ENCODE data around the gene AJAP1. TPM values are rescaled to one million over a fixed set of nuclear protein-coding genes. Genes with fewer than 3 reads are reported as not detected.

Gene AJAP1
- total and polyA plus RNA-seq, 2 of the 8 experiments (the other 6 are each of a cell fraction or from before 2014, with no cell fraction given), result 1.9 to 6.2 TPM

GRCh38 chr1:4614371-4615137 is 39.9 kb upstream of the AJAP1 start:
- Histone ChIP-seq H4K8ac (ENCODE audit: extremely low read depth, insufficient read depth, low read length) (no peak overlapping the region), H2BK5ac (ENCODE audit: low read depth, low read length) (no peak overlapping the region), H3K23me2 (ENCODE audit: low read depth, low read length) (no peaks in the 10 kb centered on the region), H3K14ac (ENCODE audit: insufficient read length) (no peak overlapping the region), H3K36me3 (ENCODE audit: control insufficient read depth in 2 of 4, insufficient read depth in 4 of 4, low read length in 3 of 4) (no peaks in the 10 kb centered on the region), H3K4me2 (ENCODE audit: insufficient read depth in 1 of 2, low read depth in 2 of 2, low read length in 2 of 2) (no peak overlapping the region), H3K18ac (ENCODE audit: extremely low read depth, low read length) (no peak overlapping the region), H2AK5ac (ENCODE audit: low read depth, low read length) (no peak overlapping the region), H2BK20ac (ENCODE audit: low read length) (no peak overlapping the region), H3K4ac (replicated peaks; ENCODE audit: insufficient read length, low read depth, low read length) (no peak overlapping the region), H3K79me1 (ENCODE audit: low read depth, low read length) (no peaks in the 10 kb centered on the region), H3K4me1 (replicated peaks in 1 of 4; ENCODE audit: control insufficient read depth in 3 of 4, insufficient read depth in 4 of 4, low read length in 3 of 4) (peaks cover 0 to 6% (median 3%) of the 10 kb centered on the region in 4 experiments; a peak in 3 of 7 replicates), H3K4me3 (ENCODE audit: extremely low read depth in 1 of 4, insufficient read depth in 2 of 4, low read depth in 3 of 4, low read length in 4 of 4) (no peak overlapping the region), H4K5ac (ENCODE audit: insufficient read length, low read depth, low read length) (no peak overlapping the region), H4K20me1 (replicated peaks in 1 of 2; ENCODE audit: control insufficient read depth in 1 of 2, insufficient read depth in 2 of 2, low read length in 2 of 2) (no peaks in the 10 kb centered on the region), H2BK120ac (replicated peaks; ENCODE audit: low read depth, low read length) (no peak overlapping the region), H2BK12ac (ENCODE audit: low read depth, low read length) (peak overlapping the region; percentile 60; the same call in 1 of the 2 replicates), H3K56ac (replicated peaks; ENCODE audit: insufficient read length, low read depth, low read length) (no peak overlapping the region), H3K9ac (replicated peaks in 1 of 4; ENCODE audit: extremely low read depth in 1 of 4, low read depth in 3 of 4, low read length in 3 of 4) (no peak overlapping the region), H2BK15ac (ENCODE audit: low read length) (no peak overlapping the region), H3K23ac (ENCODE audit: insufficient read length) (no peak overlapping the region), H3K27me3 (replicated peaks in 1 of 4; ENCODE audit: control insufficient read depth in 3 of 4, extremely low read depth in 1 of 4, insufficient read depth in 3 of 4, low read length in 3 of 4) (no peaks in the 10 kb centered on the region), H4K91ac (replicated peaks; ENCODE audit: insufficient read length, low read length) (no peak overlapping the region), H3K9me3 (ENCODE audit: insufficient read depth in 2 of 2, low read depth in 1 of 2, low read length in 1 of 2) (peaks cover 0 to 9% of the 10 kb centered on the region in 2 experiments; a peak in 1 of 4 replicates), H3K27ac (ENCODE audit: low read depth, low read length) (no peak overlapping the region), H2AFZ (ENCODE audit: low read length) (no peak overlapping the region), H3K79me2 (ENCODE audit: control insufficient read depth in 1 of 2, insufficient read depth in 2 of 2, low read length in 2 of 2) (no peaks in the 10 kb centered on the region)
- FAIRE-seq (no peak), DNase-seq (ENCODE audit: low read depth in 1 of 2, low spot score in 2 of 2) (no peak)
- ChIA-PET POLR2A (ENCODE audit: partially characterized antibody) (no interaction called here), CTCF (ENCODE audit: partially characterized antibody) (interaction anchor here (1.3 kb wide), 1 partner anchor 37 kb away, joined by 3 read pairs; no protein-coding TSS in a partner anchor)
- 94% methylated on average over 14 of the region's 15 CpGs; no CpG with 5 or more reads in 1 of the 2 experiments for WGBS, 2 experiments (ENCODE audit: extremely low coverage in 1 of 2, insufficient coverage in 1 of 2, insufficient read length in 1 of 2, insufficient replicate concordance in 2 of 2, low coverage in 1 of 2, low lambda C conversion rate in 2 of 2, missing lambda C conversion rate in 1 of 2)
- TF ChIP-seq SAP30 (IDR thresholded peaks at IDR 0.05; ENCODE audit: insufficient read depth, insufficient replicate concordance, low read length), result no peak
- peak; percentile 57 for TF ChIP-seq TEAD4 (IDR thresholded peaks at IDR 0.05; ENCODE audit: low read depth, low read length)
- peak; percentile 6; the same call in 1 of the 2 replicates for TF ChIP-seq E2F6 (IDR thresholded peaks at IDR 0.05)

Data from H1 (cell line).